NCI-H226 (cell line): Measurements from ENCODE around the gene RTRAF.

Source experiments
- DNase-seq: peaks from one replicate; pipeline ENCODE4 v3.0.0-alpha.2; 2015

Gene RTRAF

GRCh38 chr14:51996148-51996746 is 6.9 kb downstream of the RTRAF start:
- no peak for DNase-seq

- no peak for DNase-seq
Observed at GRCh38 chr14:51998348-51998747, 9.0 kb downstream of the RTRAF start.

- no peak for DNase-seq
Observed at GRCh38 chr14:51999084-51999483, 9.7 kb downstream of the RTRAF start.

GRCh38 chr14:52000019-52000582 is 10.8 kb downstream of the RTRAF start:
- DNase-seq = no peak

- DNase-seq = no peak
Observed at GRCh38 chr14:52000696-52001095, 11.3 kb downstream of the RTRAF start.

- no peak for DNase-seq
Observed at GRCh38 chr14:52002542-52002941, 13.2 kb downstream of the RTRAF start.

- DNase-seq = no peak
Observed at GRCh38 chr14:52003324-52003723, 14.0 kb downstream of the RTRAF start.

GRCh38 chr14:52005625-52006024 is 16.3 kb downstream of the RTRAF start:
- no peak for DNase-seq

GRCh38 chr14:52006361-52006760 is 17.0 kb downstream of the RTRAF start:
- no peak for DNase-seq

- no peak for DNase-seq
Observed at GRCh38 chr14:52007211-52007610, 17.9 kb downstream of the RTRAF start.

GRCh38 chr14:52007637-52008036 is 18.3 kb downstream of the RTRAF start:
- DNase-seq = no peak

GRCh38 chr14:52008136-52008535 is 18.8 kb downstream of the RTRAF start:
- no peak for DNase-seq

- no peak for DNase-seq
Observed at GRCh38 chr14:52010173-52010693, 20.9 kb downstream of the RTRAF start.

- DNase-seq = no peak
Observed at GRCh38 chr14:52011523-52011922, 22.2 kb downstream of the RTRAF start.

GRCh38 chr14:52012635-52013034 is 23.3 kb downstream of the RTRAF start:
- no peak for DNase-seq

GRCh38 chr14:52013984-52014600 is 24.7 kb downstream of the RTRAF start:
- DNase-seq = no peak

GRCh38 chr14:52014601-52015267 is 25.4 kb downstream of the RTRAF start:
- DNase-seq = no peak

- no peak for DNase-seq
Observed at GRCh38 chr14:52015411-52016030, 26.2 kb downstream of the RTRAF start.

- no peak for DNase-seq
Observed at GRCh38 chr14:52018252-52018651, 28.9 kb downstream of the RTRAF start.

GRCh38 chr14:52018970-52019369 is 29.6 kb downstream of the RTRAF start:
- no peak for DNase-seq

GRCh38 chr14:52020161-52020714 is 30.9 kb downstream of the RTRAF start:
- no peak for DNase-seq

GRCh38 chr14:52020866-52021717 is 31.7 kb downstream of the RTRAF start:
- no peak for DNase-seq
